ENCODE data around the gene CSTF1. TPM values are rescaled to one million over a fixed set of nuclear protein-coding genes. Genes with fewer than 3 reads are reported as not detected.

Gene CSTF1
- total RNA-seq, 4 donors from 2014 or later, result 4.8 to 28.9 (median 14.3) TPM

- TF ChIP-seq POLR2A (IDR thresholded peaks at IDR 0.05) (no peak), CTCF (IDR thresholded peaks at IDR 0.05) (no peak)
- Histone ChIP-seq H3K4me1 (no peaks in the 10 kb centered on the region), H3K36me3 (no peaks in the 10 kb centered on the region), H3K9me3 (no peaks in the 10 kb centered on the region), H3K4me3 (no peak overlapping the region), H3K27ac (no peak overlapping the region), H3K27me3 (no peaks in the 10 kb centered on the region)
- no peak for DNase-seq
Measured at GRCh38 chr20:56447227-56447626, 54.8 kb downstream of the CSTF1 start.

- TF ChIP-seq CTCF (IDR thresholded peaks at IDR 0.05) (no peak), POLR2A (IDR thresholded peaks at IDR 0.05) (no peak)
- no peaks in the 10 kb centered on the region for H3K9me3 ChIP-seq
- H3K27me3 ChIP-seq, result no peaks in the 10 kb centered on the region
- no peaks in the 10 kb centered on the region for H3K36me3 ChIP-seq
- no peak for DNase-seq
- H3K4me3 ChIP-seq, result no peak overlapping the region
- no peaks in the 10 kb centered on the region for H3K4me1 ChIP-seq
- H3K27ac ChIP-seq, result no peak overlapping the region
Measured at GRCh38 chr20:56449459-56449858, 57.0 kb downstream of the CSTF1 start.

- no peak for TF ChIP-seq POLR2A (IDR thresholded peaks at IDR 0.05)
- TF ChIP-seq CTCF (IDR thresholded peaks at IDR 0.05), result no peak
Measured at GRCh38 chr20:56451056-56451765, 58.8 kb downstream of the CSTF1 start.

GRCh38 chr20:56453352-56453751 lies 60.9 kb downstream of the CSTF1 start:
- no peaks in the 10 kb centered on the region for H3K4me1 ChIP-seq
- H3K27me3 ChIP-seq, result no peaks in the 10 kb centered on the region
- no peak for TF ChIP-seq POLR2A (IDR thresholded peaks at IDR 0.05)
- TF ChIP-seq CTCF (IDR thresholded peaks at IDR 0.05), result no peak
- no peak overlapping the region for H3K4me3 ChIP-seq
- no peak overlapping the region for H3K27ac ChIP-seq
- no peaks in the 10 kb centered on the region for H3K36me3 ChIP-seq
- no peaks in the 10 kb centered on the region for H3K9me3 ChIP-seq
- DNase-seq, result no peak

More at GRCh38 chr20:56451056-56451765, 58.8 kb downstream of the CSTF1 start:
- Histone ChIP-seq H3K9me3 (no peaks in the 10 kb centered on the region), H3K4me3 (no peak overlapping the region), H3K27ac (no peak overlapping the region), H3K4me1 (no peaks in the 10 kb centered on the region), H3K36me3 (no peaks in the 10 kb centered on the region), H3K27me3 (no peaks in the 10 kb centered on the region)
- no peak for DNase-seq

GRCh38 chr20:56454754-56455153 lies 62.3 kb downstream of the CSTF1 start:
- Histone ChIP-seq H3K9me3 (no peaks in the 10 kb centered on the region), H3K27me3 (no peaks in the 10 kb centered on the region), H3K4me3 (no peak overlapping the region), H3K4me1 (no peaks in the 10 kb centered on the region), H3K27ac (no peak overlapping the region), H3K36me3 (no peaks in the 10 kb centered on the region)
- no peak for DNase-seq
- TF ChIP-seq POLR2A (IDR thresholded peaks at IDR 0.05) (no peak), CTCF (IDR thresholded peaks at IDR 0.05) (no peak)

Other genes starting within 250 kb of the CSTF1 start
- not detected for gene MC3R, start 143.9 kb upstream of the CSTF1 start, total RNA-seq
- 10 to 100 TPM; 14.0 to 21.4 (median 16.8) TPM for gene FAM210B, start 33.7 kb upstream of the CSTF1 start, total RNA-seq
- 1 to 10 TPM; 4.7 to 7.7 (median 6.5) TPM for gene AURKA, start 430 bp upstream of the CSTF1 start, total RNA-seq
- gene CASS4, start 19.6 kb downstream of the CSTF1 start, total RNA-seq, result 1 to 10 TPM in 2 of 4 donors, under 1 TPM in 2; 0.47 to 3.3 (median 1.2) TPM
- 10 to 100 TPM; 36.3 to 53.8 (median 48.4) TPM for gene RTF2, start 76.0 kb downstream of the CSTF1 start, total RNA-seq
- gene FAM209A, start 132.1 kb downstream of the CSTF1 start, total RNA-seq, result not detected
- gene FAM209B, start 140.6 kb downstream of the CSTF1 start, total RNA-seq, result not detected
- not detected for gene TFAP2C, start 236.7 kb downstream of the CSTF1 start, total RNA-seq

All from Peyer's patch (tissue), 4 donors.